ENCODE data around the gene KRTAP5-10.
"Not testable (repeated sequence)": the region's sequence is repeated elsewhere in the genome, so short reads cannot be mapped to it uniquely, and the experiment has no call there.

The KRTAP5-10 gene

GRCh38 chr11:71575723-71576424, 10.5 kb downstream of the KRTAP5-10 start:
- H3K4me3 ChIP-seq (ENCODE audit: low read depth, low read length) = no peak overlapping the region
- in situ Hi-C loops (cut with HindIII; ENCODE audit: low sequenced_read_pairs) = no loop called here
- no peak for TF ChIP-seq CTCF (IDR thresholded peaks at IDR 0.05; ENCODE audit: low read depth, low read length, missing control alignments)
- no peak for DNase-seq (ENCODE audit: low read depth)

- in situ Hi-C loops (cut with HindIII; ENCODE audit: low sequenced_read_pairs); H3K4me3 ChIP-seq (ENCODE audit: low read depth, low read length); DNase-seq (ENCODE audit: low read depth): not testable (repeated sequence)
Observed at GRCh38 chr11:71576688-71577465, 11.5 kb downstream of the KRTAP5-10 start.

GRCh38 chr11:71577469-71578004, 12.2 kb downstream of the KRTAP5-10 start:
- in situ Hi-C loops (cut with HindIII; ENCODE audit: low sequenced_read_pairs) = no loop called here

GRCh38 chr11:71579513-71579912, 14.2 kb downstream of the KRTAP5-10 start:
- DNase-seq (ENCODE audit: low read depth); in situ Hi-C loops (cut with HindIII; ENCODE audit: low sequenced_read_pairs); H3K4me3 ChIP-seq (ENCODE audit: low read depth, low read length): not testable (repeated sequence)

More at GRCh38 chr11:71577469-71578004, 12.2 kb downstream of the KRTAP5-10 start:
- no peak for DNase-seq (ENCODE audit: low read depth)
- H3K4me3 ChIP-seq (ENCODE audit: low read depth, low read length) = no peak overlapping the region
- TF ChIP-seq CTCF (IDR thresholded peaks at IDR 0.05; ENCODE audit: low read depth, low read length, missing control alignments) = no peak

- TF ChIP-seq CTCF (IDR thresholded peaks at IDR 0.05; ENCODE audit: low read depth, low read length, missing control alignments) = peak; percentile 91
- DNase-seq (ENCODE audit: low read depth) = peak; percentile 45
- in situ Hi-C loops (cut with HindIII; ENCODE audit: low sequenced_read_pairs) = no loop called here
Observed at GRCh38 chr11:71580057-71581003, 15.0 kb downstream of the KRTAP5-10 start.

GRCh38 chr11:71581826-71582225, 16.5 kb downstream of the KRTAP5-10 start:
- TF ChIP-seq CTCF (IDR thresholded peaks at IDR 0.05; ENCODE audit: low read depth, low read length, missing control alignments) = no peak
- no peak overlapping the region for H3K4me3 ChIP-seq (ENCODE audit: low read depth, low read length)
- in situ Hi-C loops (cut with HindIII; ENCODE audit: low sequenced_read_pairs) = no loop called here
- no peak for DNase-seq (ENCODE audit: low read depth)

More at GRCh38 chr11:71580057-71581003, 15.0 kb downstream of the KRTAP5-10 start:
- H3K4me3 ChIP-seq (ENCODE audit: low read depth, low read length) = no peak overlapping the region

- no peak within 1 kb of the TSS for H3K4me3 ChIP-seq (ENCODE audit: low read depth, low read length)
- TF ChIP-seq CTCF (IDR thresholded peaks at IDR 0.05; ENCODE audit: low read depth, low read length, missing control alignments) = no peak
- DNase-seq (ENCODE audit: low read depth) = no peak
- in situ Hi-C loops (cut with HindIII; ENCODE audit: low sequenced_read_pairs) = no loop called here
Observed at GRCh38 chr11:71582309-71582895, 17.0 kb downstream of the KRTAP5-10 start, which contains the start of gene KRTAP5-11. Gene KRTAP5-11 (minus strand): TSS chr11:71582875. CDS start chr11:71582837, 38 bp downstream.

- H3K4me3 ChIP-seq (ENCODE audit: low read depth, low read length); in situ Hi-C loops (cut with HindIII; ENCODE audit: low sequenced_read_pairs); DNase-seq (ENCODE audit: low read depth): not testable (repeated sequence)
Observed at GRCh38 chr11:71582969-71583368, 17.6 kb downstream of the KRTAP5-10 start.

- DNase-seq (ENCODE audit: low read depth); H3K4me3 ChIP-seq (ENCODE audit: low read depth, low read length); in situ Hi-C loops (cut with HindIII; ENCODE audit: low sequenced_read_pairs): not testable (repeated sequence)
Observed at GRCh38 chr11:71585673-71586072, 20.3 kb downstream of the KRTAP5-10 start.

GRCh38 chr11:71588314-71588713, 23.0 kb downstream of the KRTAP5-10 start:
- in situ Hi-C loops (cut with HindIII; ENCODE audit: low sequenced_read_pairs); DNase-seq (ENCODE audit: low read depth); H3K4me3 ChIP-seq (ENCODE audit: low read depth, low read length): not testable (repeated sequence)
